Panc1 (cell line): ENCODE measurements around the gene COL6A3.

Experiments used
- CTCF ChIP-seq: fragments of 450-650 bp; IDR thresholded peaks from 2 replicates; pipeline ENCODE4 v1.5.1; 2017; ENCODE audit warnings: mild to moderate bottlenecking
- POLR2AphosphoS5 ChIP-seq: IDR thresholded peaks from 2 replicates; pipeline ENCODE4 v1.6.1; 2012; ENCODE audit warnings: mild to moderate bottlenecking, low read depth, low read length, moderate library complexity
- REST ChIP-seq, 2 experiments: IDR thresholded peaks; 2 replicates each; pipeline ENCODE4 v1.6.1; 2011 to 2012; ENCODE audit warnings: low read depth in 2 of 2, control low read depth in 1 of 2, low read length in 1 of 2, mild to moderate bottlenecking in 1 of 2, moderate library complexity in 1 of 2; ENCODE audit not compliant: insufficient read depth in 1 of 2
- SIN3A ChIP-seq: IDR thresholded peaks from 2 replicates; pipeline ENCODE4 v1.6.1; 2012; ENCODE audit warnings: low read depth, mild to moderate bottlenecking, low read length, moderate library complexity, borderline replicate concordance; ENCODE audit not compliant: insufficient read depth
- TCF7L2 ChIP-seq: IDR thresholded peaks from 2 replicates; pipeline ENCODE4 v1.6.1; 2011; ENCODE audit warnings: mild to moderate bottlenecking, low read depth, low read length, inconsistent platforms

GRCh38 chr2:237391140-237391539, 22.8 kb downstream of the COL6A3 start:
- TF ChIP-seq CTCF, result no peak
- no peak for TF ChIP-seq POLR2AphosphoS5
- no peak for TF ChIP-seq SIN3A
- no peak for TF ChIP-seq REST (IDR thresholded peaks at IDR 0.05; ENCODE audit: insufficient read depth in 1 of 2, low read depth in 2 of 2, low read length in 1 of 2)
- no peak for TF ChIP-seq TCF7L2
